GM12892 (cell line): Measurements from ENCODE around the gene SIX6.

Experiments used
- DNase-seq: peaks from one replicate; pipeline ENCODE4 v3.0.0; 2011; ENCODE audit not compliant: insufficient read length
- FAIRE-seq: peaks from 2 replicates; lab custom pipeline; 2011; peaks lifted over from hg19 to GRCh38; lab: Jason Lieb, UNC
- POLR2A ChIP-seq: IDR thresholded peaks from 2 replicates; pipeline ENCODE4 v1.6.1; 2011; ENCODE audit warnings: low read depth, low read length, control low read depth
- POLR2AphosphoS5 ChIP-seq: IDR thresholded peaks from 2 replicates; pipeline ENCODE4 v1.6.1; 2011; ENCODE audit warnings: low read depth, low read length, control low read depth
- TAF1 ChIP-seq: IDR thresholded peaks from 2 replicates; pipeline ENCODE4 v1.6.1; 2011; ENCODE audit warnings: low read depth, mild to moderate bottlenecking, control low read depth, low read length, borderline replicate concordance

SIX6 gene

DNA sequence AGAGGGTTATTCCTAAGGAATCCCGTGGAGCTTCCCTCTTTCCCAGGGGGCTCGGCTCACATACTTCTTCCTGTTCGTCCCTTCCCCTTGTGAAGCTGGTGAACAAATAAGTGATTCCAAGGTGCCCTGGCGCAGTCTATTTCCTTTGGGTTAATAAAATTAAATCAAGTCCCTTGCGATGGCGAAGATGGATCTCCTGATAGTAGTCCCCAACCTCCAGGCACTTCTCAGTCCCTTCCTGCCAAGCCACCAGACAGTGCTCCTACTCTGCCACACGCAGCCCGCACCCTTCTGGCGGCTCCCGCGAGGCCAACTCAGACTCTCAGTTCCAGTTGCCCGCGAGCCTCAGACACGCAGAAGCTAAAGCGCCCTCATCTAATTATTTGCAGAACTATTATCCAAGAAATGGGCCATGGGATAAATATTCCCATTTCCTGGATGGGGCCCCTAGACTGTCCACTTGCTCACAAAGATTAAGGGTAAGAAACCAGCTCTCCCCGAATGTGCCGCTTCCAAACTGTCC is 2.4 kb upstream of the SIX6 start:
- FAIRE-seq (no peak), DNase-seq (no peak)
- TF ChIP-seq POLR2AphosphoS5 (no peak), TAF1 (no peak), POLR2A (no peak)

DNA sequence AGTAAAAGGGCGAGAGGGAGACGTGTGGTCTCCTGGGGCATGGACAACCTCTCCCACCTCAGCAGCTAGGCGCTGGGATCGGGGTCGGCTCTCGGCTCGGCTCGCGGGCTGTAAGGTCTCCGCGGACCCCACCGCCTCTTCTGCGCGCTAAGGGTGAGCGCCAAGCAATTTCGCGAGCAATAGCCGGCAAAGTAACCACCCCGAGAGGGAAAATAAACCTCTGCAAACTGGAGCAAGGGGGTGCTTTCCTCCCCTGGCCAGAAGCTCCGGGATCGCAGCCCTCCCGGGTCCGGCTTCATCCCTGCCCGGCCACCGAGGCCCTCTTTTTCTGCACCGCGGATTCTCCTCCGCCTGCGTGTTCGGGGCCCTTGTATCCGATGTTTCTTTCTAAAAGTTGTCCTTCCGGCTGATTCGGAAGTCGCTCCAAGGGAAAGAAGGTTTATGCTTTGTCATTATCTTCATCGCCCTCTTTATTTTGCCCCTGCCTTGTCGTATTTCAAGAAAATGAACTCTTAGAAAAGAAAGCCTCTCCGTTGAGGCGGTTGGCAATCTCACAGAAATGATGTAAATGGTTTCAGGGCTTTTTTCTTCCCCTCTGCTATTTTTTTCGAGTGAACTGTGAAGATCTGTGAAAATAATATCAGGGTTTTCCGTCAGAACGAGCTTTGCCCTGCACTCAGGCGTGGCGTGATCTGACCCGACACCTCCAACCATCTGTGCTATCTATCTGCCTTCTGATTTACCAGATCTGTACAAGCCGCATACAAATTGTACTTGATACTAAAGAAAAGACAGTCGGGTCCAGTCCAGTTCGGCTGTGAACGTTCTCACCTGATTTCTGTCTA is 1.7 kb upstream of the SIX6 start:
- TF ChIP-seq POLR2AphosphoS5 (no peak), TAF1 (no peak), POLR2A (no peak)
- no peak for DNase-seq
- FAIRE-seq = no peak

DNA sequence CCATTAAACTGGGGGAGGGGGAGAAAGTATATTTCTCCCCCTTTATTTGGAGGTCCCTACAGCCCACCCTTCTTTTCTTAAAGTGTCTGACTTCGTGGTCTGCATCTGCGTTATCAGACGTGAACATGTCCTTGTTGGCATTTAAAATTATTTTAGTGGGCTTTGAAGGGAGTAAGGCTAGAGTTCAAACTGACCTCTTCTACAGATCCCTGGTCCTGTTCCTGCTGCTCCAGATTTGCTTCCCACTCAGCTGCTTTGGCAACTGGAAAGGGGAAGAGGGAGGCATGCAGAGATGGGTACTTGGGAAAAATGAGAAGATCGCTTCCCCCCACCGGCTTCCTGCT is 611 bp upstream of the SIX6 start:
- no peak for FAIRE-seq

DNA sequence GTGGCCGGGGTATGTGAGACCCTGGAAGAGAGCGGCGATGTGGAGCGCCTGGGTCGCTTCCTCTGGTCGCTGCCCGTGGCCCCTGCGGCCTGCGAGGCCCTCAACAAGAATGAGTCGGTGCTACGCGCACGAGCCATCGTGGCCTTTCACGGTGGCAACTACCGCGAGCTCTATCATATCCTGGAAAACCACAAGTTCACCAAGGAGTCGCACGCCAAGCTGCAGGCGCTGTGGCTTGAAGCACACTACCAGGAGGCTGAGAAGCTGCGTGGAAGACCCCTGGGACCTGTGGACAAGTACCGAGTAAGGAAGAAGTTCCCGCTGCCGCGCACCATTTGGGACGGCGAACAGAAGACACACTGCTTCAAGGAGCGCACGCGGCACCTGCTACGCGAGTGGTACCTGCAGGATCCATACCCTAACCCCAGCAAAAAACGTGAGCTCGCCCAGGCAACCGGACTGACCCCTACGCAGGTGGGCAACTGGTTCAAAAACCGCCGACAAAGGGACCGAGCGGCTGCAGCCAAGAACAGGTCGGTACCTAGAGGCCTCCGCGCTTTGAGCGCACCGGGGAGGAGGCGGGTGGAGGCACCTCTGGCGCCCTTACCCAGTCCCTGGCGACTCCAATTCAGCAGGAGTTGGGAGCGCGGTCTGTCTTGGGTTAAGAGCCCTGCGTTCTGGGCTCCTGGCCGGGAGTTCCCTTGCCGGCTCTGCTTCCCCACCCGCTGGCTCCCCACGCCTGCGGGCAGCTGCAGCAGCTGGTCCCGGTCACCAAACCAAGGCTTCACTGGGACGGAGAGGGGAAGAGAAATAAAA is 700 bp downstream of the SIX6 start:
- FAIRE-seq (no peak), DNase-seq (no peak)
- TF ChIP-seq POLR2A = no peak
- no peak for TF ChIP-seq POLR2AphosphoS5
- no peak for TF ChIP-seq TAF1

More for the DNA sequence above, 611 bp upstream of the SIX6 start:
- no peak for DNase-seq
- no peak for TF ChIP-seq POLR2AphosphoS5
- no peak for TF ChIP-seq POLR2A
- no peak for TF ChIP-seq TAF1

DNA sequence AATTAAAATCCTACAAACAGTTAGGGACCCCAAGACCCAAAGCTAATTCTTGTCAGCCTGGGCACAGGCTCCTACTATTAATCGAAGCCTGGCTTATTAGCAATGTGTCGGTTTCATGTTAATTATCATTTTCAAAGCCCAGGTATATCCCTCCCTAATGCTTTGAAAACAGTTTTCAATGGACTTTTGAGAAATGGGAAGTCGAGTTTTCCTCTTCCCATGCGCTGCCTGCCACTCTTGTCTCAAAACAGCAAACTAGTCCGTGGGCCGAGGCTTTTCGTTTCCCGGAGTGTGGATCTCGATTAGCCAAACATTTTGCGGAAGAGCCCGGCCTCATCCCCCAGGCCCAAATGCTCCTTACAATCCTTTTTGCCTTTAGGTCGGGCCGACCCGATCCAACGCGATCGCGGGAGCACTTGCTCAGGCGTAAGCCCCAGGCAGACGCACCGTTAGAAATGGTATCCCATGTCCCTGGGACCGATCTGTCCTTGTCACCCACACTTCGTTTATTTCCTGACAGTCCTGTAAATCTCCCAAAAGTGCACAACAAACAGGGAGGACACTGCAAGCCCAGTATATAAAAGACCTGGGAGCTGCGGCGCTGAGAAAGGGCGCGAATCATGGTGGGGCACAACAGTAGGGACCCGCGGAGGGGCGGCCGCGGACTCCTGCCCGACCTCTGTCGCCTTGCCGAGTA is 1.5 kb downstream of the SIX6 start:
- no peak for TF ChIP-seq POLR2AphosphoS5
- no peak for TF ChIP-seq TAF1
- TF ChIP-seq POLR2A = no peak
- FAIRE-seq (no peak), DNase-seq (no peak)

DNA sequence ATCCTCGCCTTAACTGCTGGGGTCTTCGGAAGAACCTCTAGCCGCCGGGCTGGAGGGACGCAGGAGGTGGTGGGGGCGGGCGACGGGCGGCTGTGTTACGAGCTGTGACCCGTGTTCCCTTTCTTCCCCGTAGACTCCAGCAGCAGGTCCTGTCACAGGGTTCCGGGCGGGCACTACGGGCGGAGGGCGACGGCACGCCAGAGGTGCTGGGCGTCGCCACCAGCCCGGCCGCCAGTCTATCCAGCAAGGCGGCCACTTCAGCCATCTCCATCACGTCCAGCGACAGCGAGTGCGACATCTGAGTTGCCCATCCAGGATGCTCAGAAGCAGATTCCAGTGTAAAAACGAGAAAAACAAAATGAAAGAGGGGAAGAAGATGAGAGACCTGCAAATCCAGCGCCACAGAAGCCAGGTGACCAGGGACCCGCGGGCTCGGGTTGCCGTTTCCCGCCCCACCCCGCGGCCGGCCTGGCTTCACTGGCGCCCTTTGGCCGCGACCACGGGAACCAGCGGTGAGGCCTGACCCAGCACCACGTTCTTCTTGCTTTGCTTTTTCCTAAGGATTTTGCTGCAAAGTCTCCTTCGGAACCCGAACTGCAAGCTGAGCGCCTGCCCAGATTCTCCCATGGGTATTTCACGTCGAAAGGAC is 2.1 kb downstream of the SIX6 start:
- no peak for TF ChIP-seq TAF1
- no peak for DNase-seq
- FAIRE-seq = no peak

DNA sequence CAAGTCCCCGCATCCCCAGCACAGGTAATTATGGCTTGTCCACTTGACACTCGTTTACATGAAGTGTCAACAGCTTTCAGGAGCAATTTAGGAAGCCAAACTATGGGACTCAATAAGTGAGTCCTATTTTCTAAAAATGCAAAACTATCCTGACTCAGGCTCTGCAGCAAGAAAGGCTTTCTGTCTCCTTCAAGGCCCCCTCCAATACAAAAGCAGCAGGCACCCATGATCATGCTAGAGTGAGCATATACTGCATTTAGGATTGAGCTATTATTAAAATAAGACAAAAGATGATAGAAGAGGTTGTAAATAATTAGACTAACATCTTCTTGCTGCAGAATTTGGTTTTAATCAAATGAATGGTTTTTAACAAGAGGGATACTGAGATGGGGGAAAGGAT is 3.2 kb downstream of the SIX6 start:
- no peak for FAIRE-seq
- DNase-seq = no peak
- TF ChIP-seq TAF1 = no peak

DNA sequence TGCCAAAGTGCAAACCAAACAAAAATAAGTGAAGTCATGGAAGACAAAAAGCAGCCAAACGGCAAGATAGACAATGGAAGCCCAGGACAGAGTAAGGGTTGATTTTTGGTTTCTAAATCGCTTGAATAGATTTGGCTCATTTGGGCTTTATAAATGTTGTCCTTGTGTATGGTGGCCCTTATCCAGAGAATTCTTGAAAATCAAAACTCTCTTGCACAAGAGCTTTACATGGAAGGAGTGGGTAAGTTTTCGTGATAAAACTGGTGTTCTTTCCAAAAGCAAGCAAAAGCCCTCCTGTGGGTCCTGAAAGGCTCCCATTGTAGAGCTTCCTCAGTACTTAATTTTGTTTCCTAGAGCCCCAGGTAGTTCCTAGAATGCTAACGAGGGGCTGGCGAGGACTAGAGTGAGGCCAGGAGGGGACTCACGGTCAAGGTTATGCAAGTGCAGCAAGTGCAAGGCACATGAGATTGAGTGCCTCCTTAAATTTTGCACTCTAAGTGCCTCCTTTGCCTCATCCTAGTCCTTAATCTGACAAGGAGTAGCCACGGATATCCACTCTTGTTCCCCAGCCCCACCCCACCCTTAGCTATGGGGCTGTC is 4.1 kb downstream of the SIX6 start:
- FAIRE-seq = no peak
- no peak for TF ChIP-seq TAF1
- TF ChIP-seq POLR2AphosphoS5 = no peak
- TF ChIP-seq POLR2A = no peak

DNA sequence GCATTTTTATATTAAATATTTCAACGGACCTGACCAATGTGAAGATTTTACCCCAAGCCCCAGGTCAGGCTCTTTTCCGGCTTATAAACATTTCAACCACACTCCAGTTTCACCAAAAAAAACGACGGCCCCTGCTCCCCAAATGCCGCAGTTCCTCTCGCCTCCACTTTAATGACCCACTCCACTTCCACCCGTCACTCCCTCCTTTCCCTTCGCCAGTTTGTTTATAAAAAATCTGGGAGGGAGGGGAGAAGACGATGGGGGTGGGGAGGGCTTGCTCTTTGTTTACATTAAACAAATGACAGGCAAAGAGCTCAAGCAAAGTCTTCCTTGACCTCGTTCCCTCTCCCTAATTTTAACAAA is 5.4 kb downstream of the SIX6 start:
- no peak for FAIRE-seq
- no peak for DNase-seq
- TF ChIP-seq TAF1 = no peak
- TF ChIP-seq POLR2A = no peak

More for the DNA sequence above, 4.1 kb downstream of the SIX6 start:
- DNase-seq = no peak

DNA sequence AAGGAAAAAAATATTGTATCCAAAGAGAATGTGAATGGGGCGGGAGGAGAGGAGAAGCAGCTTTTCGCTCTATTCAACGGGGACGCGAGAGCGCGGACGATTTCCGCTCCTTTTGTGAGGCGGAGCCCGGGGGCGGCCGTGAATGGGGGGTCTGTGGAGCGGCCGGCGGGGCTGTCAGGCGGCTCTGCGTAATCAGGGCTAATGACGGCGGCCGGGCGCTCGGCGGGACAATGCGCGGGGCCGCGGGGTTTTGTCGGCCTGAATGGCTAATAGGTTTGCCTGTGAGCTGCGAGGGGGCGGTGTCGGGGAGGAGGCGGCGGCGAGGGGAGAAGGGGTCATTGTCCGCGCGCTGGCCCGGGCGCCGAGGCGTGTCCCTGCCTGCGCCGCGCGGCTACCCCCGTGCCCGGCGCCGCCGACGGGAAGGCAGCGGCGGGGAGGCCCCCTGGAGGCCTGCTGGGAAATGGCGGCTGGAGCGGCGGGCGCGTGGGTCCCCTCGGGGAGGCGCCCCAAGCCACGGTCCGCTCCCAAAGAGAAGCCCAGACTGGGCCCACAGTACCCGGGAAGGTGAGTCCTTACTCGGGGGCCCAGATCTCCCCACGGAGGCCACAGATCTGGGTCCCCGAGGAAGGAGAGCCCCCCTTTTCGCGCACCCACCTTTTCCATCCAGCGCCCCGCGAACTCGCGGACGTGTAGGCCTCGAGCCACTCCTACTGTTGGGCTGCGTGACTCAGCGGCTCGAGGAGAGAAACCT is 6.0 kb downstream of the SIX6 start:
- no peak for FAIRE-seq
- TF ChIP-seq POLR2AphosphoS5 (no peak), POLR2A (no peak), TAF1 (no peak)
- no peak for DNase-seq
